HG03175 (cell line): ENCODE results near the gene GLIS1.

ENCODE experiments used
- ATAC-seq: cut with Tn5 transposase; IDR thresholded peaks from one replicate; pipeline ENCODE4 v1.9.1; 2021; ENCODE audit warnings: mild to moderate bottlenecking, moderate library complexity; ENCODE audit not compliant: unreplicated experiment

GLIS1 gene

DNA sequence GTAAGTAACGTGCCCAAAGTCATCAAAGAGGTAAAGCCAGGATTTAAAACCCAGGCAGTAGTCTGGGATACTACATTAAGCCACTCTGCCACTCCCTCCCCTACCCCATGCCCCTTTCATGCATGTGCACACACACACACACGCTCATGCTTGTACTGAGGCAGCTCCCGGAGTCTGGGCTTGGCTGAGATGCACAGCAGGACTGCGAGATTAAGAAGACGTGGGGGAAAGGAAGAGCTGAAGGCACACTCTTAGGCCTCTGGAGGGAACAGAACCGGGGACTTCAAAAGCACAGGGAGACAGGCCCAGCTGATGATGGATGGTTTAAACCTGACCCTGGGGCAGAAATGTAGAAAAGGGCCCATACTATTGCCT lies 98.3 kb downstream of the GLIS1 start:
- ATAC-seq, result no peak

DNA sequence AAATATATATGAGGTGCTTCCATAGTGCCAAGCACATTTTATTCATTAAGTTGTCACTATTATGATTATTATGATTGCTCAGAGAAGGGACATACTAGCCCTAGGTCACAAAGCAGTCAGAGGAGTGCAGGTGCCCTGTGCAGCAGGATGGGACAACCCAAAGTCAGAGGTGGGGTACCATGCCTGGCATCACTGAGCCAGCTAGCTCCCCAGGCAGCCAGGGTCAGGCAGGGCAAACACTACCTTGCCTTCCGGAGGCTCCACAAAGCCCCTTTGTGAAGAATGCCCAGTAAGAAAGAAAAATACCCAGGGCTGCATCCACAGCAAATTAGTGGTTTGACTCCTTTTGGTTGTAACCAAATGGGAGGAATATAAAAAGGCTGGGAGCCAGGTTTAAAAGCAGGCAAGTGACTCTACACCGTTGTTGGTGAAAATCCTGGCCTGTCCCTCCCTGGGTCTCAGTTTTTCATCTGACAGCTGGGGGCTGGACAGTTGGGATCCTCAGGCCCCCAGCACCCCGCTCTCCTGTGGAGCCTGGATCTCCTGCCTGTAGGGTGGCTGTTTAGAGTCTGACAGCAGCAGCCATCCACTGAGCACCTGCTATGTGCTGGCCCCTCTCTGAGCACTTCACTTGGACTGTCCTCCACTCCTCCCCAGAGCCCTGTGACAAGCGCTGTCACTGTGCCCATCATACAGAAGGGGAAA lies 98.8 kb downstream of the GLIS1 start:
- no peak for ATAC-seq

DNA sequence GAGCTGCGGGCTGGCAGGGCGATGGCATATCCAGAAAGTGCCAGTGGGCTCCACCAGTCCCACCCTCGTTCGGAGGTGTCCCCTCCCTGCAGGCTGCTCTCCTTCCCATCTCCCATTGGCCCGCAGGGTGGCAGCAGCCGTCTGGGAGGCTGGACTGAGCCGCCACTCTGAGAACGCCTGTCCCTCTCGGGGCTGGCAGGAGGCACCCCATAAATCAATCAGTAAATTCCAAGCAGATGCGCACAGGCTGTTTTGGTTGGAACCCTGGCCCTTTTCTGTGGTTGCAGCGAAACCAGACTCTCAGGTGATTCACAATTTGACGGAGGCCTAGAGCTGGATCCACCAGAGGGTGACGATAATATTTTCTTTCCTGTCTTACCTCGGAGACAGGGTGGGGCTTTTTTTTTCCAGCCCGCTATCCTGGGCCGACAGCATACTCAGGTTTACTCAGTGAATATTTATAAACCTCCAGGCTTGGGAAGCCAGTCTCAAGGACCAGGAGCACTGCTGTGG lies 99.7 kb downstream of the GLIS1 start:
- no peak for ATAC-seq

DNA sequence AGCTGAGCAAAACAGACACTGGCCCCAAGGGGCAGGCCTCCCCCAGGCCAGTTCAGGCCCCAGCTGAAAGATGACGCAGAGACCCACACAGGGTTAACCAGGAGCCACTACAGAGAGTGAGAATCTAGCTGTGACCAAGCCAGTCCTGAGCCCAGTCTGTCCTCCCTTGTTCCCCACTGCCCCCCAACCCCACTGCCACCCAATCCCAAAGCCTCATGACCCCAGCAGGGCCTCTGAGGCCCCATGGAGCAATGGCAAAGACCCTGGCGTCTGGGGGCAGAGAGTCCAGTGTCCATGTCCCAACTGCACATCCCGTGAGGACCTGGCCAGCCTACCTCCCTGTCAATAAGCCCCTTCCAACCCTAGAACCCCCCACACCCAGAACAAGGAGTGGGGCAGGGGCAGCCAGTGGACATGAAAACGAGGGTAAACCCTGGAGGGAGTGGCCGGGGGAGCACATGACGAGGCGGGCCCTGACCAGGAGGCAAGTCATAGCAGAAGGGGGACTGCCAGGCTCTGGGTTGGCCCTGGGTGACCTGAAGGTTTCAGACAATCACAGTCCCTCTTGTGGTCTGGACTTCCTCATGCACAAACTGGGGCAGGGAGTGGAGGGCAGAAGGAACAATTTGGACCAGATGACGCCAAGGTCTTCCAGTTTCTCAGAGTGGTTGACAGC lies 100.5 kb downstream of the GLIS1 start:
- ATAC-seq, result no peak

- ATAC-seq, result no peak
Observed at GRCh38 chr1:53637511-53638359, 101.2 kb downstream of the GLIS1 start.

DNA sequence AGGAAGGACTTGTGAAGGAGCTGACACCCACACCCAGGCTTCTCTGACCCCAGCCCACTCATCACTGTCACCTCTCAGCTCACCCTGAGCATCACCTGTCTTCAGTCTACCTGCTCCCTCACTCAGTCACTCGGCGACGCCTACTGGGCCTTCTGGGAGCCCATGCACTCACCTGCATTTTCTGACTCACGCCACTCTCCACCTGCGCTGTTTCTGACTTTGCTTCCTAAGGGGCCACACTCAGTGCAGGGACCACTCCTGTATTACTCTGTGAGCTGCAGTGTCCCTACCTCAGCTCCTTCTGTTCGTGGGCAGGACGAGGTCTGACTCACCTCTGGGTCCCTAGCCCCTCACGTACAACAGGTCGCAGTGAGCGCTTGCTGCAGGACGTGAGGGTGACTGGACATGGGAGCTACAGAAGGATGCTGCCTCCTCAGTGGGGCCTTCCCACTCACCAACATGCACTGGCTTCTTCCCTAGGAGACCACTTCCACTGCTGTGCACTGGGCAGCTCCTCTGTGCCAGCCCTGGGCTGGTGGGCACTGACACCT lies 102.3 kb downstream of the GLIS1 start:
- no peak for ATAC-seq

- ATAC-seq, result no peak
Observed at GRCh38 chr1:53634571-53634979, 104.4 kb downstream of the GLIS1 start.

- ATAC-seq, result no peak
Observed at GRCh38 chr1:53633073-53633704, 105.8 kb downstream of the GLIS1 start.

DNA sequence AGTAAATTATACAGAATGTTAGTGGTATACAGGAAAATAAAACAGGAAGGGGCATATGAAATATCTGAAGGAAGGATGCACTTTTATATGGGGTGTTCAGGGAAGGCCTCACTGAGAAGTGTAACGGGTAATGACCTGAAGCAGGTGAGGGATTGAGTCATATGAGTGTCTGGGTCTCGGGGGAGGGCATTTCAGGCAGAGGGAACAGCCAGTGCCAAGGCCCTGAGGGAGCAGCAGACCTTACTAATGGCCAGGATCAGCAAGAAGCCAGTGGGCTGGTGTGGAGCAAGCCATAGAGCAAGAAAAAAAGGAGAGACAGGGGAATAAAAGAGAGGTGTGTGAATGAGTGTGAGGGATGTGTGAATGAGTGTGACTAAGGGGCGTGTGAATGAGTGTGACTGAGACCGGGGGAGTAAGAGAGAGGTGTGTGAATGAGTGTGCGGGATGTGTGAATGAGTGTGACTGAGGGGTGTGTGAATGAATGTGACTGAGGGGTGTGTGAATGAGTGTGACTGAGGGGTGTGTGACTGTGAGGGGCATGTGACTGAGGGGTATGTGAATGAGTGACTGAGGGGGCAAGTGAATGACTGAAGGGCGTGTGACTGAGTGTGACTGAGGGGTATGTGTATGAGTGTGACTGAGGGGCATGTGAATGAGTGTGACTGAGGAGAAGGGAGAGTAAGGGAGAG lies 107.2 kb downstream of the GLIS1 start:
- no peak for ATAC-seq

GRCh38 chr1:53629101-53629691 lies 109.8 kb downstream of the GLIS1 start:
- ATAC-seq, result no peak

DNA sequence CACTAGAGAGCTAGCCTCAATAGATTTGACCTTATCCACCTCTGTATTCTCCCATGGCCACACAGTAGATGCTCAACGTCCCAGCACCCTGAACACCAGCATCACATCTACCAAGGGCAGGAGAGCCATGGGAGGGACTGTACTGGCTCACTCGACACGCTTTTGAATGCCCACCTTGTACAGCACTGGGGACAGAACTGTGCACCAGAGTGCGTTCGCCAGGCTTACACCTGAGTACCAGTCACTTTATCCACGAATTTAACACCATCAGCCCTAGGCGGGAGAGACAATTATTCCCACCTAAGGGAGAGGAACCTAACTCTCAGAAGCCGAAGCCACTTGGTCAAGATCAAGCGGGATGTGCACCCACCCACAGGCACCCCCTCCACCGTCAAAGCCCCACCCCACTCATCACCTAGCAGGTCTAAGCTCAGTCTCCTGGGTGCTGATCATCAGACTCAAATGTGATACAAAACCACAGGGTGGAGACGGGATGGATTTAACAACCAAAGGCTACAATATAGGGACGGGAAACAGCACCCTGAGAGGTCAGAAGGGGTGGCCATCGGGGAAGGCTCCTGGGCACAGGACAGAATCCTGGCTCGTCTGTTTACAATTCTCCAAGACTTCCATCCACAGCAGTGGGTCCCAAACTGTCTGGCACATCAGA lies 110.5 kb downstream of the GLIS1 start:
- ATAC-seq, result no peak

DNA sequence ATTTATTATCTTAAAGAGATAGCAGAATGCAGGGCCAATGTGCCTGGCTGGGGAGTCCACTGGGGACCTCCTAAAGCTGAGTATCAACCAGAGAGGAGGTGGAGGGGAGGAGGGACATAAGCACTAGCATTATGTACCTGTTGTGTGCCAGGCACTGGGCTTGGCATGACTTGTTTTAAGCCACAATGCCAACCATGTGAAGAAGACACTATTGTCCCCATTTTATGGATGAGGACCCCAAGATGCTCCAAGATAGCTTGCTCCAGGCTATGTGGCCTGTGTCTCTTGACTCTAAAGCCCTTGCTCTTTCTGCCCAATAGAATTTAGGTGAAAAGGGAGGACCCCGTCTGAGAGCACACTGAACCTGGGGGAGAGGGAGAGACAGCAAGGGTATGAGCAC lies 111.3 kb downstream of the GLIS1 start:
- ATAC-seq, result no peak

- ATAC-seq, result no peak
Observed at GRCh38 chr1:53627031-53627430, 111.9 kb downstream of the GLIS1 start.

DNA sequence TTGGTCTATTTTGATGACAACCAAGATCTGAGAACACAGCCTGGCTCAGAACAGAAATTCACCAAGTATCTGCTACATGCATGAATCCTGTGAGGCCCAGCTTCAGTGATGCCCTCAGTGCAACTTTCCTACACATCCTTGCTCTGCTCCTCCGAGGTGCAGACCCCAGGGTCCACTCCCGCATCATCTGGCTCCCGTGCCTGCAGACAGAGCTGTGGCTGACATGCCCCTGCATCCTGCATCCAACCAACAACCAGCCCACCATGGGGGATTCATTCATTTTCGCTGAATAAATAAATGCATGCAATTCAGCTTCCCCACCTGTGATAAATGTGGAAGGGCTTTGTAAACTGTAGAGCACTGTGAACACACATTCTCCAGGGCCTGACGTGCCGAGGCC lies 112.3 kb downstream of the GLIS1 start:
- ATAC-seq, result no peak

DNA sequence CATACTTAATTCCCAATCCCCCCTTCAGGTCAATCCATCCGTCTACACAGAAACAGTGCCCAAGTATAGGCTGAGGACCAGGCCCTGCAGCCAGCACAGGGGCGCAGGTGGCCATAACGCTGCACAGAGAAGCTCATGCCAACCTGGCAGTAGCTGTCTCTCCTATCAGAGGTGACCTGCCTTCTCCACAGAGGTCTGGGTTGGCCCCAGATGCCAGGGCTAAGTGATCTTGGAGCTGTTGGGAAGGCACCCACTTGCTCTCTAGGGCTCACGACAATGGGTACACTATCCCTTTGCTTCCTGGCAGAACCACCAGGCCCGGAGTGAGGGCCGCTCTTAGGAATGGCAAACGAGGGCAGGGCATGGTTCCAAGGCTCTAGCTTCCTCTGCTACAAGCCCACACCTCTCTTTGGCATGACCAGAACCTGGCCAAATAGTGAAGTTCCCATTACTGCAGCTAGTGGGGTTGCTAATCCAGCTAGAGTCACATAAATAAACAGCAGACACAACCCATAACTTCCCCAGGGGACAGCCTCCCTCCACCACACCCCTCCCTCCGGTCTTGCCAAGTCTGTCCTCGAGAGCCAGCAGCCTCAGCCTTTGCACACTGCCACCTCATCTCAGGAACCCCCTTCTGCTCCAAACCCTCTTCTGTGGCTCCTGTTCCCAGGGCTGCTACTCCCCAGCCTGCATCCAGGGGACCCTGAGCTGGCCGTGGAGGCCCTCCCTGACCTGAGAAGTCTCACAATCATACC lies 113.0 kb downstream of the GLIS1 start:
- ATAC-seq, result no peak

DNA sequence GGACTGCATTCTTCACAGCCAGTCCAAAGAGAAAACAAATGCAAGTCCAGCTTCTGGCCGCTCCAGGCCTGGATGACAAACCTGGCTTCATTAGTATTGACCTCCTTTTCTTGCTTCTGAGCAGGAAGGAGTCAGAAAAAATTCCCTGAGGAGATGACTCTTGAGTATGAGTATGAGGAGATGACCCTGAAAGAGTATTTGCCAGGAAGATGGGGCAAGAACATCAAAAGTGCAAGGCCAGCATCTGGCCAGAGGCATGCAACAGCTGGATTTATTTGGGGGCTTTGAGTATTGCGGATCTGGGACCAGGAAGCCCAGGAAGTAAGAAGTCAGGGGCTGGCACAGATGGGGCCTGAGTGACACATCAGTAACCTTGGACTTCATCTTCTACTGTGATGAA lies 113.9 kb downstream of the GLIS1 start:
- no peak for ATAC-seq

GRCh38 chr1:53622531-53622930 lies 116.4 kb downstream of the GLIS1 start:
- ATAC-seq, result no peak

DNA sequence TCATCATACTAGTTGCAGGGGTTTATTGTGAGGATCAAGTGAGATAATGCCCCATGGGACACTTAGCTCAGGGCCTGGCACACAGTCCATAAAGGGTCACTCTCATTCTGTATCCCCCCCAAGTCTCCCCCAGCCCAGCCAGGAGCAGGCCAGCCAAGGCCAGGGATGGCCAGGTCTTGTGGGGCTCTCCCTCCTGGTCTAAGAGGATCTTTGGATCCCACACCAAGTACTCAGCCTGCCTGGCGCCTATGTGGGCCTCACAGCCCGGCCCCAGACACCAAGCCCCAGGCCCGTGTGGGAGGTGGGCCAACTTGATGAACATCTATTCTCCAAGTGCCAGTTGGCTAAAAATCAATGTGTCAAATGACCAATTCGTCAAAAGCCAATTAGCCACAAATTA lies 117.8 kb downstream of the GLIS1 start:
- ATAC-seq, result no peak
